ENCODE results near the gene LRRC74B.
"Not testable (repeated sequence)": the region's sequence is repeated elsewhere in the genome, so short reads cannot be mapped to it uniquely, and the experiment has no call there.

Gene LRRC74B

DNA sequence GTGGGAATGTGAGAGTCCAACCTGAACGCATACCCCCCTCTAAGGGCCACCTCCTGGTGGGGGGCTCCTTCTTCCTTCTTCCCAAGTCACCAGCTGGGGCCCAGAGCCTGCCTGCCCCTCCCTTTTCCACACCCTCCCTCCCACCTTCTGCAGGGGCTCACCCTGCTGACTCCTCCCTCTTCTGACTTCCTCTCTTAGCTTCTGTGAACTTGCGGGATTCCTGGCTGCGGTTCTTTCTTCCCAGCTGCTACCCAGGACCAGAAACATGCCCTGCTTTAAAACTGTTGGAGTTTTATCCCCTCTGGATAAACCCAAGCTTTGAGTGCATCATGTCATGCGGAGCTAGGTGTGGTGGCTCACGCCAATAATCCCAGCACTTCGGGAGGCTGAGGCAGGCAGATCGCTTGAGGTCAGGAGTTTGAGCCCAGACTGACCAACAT lies 10.2 kb downstream of the LRRC74B start:
- DNase-seq = no peak

DNA sequence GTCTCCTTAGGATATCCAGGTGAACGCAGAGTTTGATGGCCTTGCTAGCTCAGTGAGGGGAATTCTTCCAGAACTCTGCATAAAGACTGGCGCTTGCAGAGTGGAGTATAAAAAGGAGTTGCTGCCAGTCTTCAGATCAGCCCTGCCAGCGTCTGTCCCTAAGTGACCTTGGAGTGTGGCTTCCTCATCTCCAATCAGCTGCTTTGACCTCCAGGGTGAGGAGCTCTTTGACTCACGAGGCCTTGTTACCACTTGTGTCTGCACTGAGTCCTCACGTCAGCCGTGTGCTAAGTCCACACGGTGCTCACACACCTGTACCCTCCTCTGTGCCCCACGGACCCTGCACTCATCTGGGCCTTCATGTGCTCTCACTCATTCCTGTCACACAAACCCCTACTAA lies 14.6 kb downstream of the LRRC74B start:
- DNase-seq = not testable (repeated sequence)

DNA sequence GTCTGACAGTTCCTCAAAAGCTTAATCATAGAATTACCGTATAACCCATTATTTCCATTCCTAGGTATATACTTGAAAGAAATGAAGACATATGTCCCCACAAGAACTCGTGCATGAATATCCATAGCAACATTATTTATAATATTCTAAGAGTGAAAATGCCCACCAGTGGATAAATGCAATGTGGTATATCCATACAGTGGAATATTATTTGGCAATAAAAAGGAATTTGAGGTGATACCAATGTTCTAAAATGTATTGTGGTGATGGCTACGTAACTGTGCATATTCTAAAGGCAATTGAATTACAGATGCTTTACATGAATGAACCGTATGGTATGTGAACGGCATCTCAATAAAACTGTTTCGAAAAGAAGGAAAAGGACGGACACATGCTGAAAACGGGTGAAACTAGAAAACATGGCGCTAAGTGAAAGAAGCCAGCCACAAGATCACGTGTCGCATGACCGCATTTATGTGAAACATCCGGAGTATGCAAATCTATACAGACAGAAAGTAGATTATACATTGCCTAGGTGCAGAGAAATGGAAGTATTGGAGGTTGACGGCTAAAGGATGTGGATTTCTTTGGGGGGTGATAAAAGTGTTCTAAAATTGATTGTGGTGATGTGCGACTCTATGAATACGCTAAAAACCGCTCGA lies 16.0 kb downstream of the LRRC74B start:
- DNase-seq = not testable (repeated sequence)

DNA sequence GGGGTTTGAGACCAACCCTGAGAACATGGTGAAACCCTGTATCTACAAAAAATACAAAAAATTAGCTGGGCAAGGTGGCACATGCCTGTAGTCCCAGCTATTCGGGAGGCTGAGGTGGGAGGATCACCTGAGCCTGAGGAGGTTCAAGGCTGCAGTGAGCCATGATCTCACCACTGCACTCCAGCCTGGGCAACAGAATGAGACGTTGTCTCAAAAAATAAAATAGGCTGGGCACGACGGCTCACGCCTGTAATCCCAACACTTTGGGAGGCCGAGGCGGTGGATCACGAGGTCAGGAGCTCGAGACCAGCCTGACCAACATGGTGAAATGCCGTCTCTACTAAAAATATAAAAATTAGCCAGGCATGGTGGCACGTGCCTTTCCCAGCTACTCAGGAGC lies 18.7 kb downstream of the LRRC74B start:
- DNase-seq = not testable (repeated sequence)

DNA sequence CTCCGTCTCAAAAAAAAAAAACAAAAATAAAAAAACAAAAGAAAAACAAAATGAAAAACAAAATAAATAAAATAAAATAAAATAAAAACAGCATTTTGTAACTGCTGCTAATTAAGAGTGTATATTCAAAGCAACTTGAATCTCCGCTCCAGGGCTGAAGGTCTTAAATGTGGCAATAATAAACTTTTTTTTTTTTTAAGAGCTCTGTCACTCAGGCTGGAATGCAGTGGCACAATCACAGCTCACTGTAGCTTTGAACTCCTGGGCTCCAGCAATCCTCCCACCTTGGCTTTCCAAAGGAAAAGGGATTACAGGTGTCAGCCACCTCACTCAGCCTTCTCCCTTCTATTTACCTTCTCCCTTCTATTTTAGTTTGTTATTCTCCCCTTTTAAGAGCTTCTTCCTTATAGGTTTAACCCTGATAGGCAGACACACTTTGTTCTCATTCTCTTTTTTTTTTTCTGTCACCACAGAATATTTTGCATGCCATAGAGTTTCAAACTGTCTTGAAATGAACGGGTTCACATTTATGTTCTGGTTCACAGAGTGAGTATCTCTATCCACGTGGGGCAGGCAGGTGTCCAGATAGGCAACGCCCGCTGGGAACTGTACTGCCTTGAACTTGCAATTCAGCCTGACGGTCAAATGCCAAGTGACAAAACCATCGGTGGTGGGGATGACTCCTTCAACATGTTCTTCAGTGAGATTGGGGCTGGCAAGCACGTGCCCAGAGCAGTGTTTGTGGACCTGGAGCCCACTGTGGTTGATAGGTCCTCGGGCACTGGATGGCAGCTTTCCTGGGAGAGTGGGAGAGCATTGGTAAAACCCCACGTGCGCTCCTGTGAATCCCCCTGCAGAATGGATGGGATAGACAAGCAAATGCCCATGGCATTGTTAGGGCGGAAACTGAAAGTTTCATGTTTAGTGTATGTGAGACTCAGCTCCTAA lies 19.4 kb downstream of the LRRC74B start:
- DNase-seq = no peak

DNA sequence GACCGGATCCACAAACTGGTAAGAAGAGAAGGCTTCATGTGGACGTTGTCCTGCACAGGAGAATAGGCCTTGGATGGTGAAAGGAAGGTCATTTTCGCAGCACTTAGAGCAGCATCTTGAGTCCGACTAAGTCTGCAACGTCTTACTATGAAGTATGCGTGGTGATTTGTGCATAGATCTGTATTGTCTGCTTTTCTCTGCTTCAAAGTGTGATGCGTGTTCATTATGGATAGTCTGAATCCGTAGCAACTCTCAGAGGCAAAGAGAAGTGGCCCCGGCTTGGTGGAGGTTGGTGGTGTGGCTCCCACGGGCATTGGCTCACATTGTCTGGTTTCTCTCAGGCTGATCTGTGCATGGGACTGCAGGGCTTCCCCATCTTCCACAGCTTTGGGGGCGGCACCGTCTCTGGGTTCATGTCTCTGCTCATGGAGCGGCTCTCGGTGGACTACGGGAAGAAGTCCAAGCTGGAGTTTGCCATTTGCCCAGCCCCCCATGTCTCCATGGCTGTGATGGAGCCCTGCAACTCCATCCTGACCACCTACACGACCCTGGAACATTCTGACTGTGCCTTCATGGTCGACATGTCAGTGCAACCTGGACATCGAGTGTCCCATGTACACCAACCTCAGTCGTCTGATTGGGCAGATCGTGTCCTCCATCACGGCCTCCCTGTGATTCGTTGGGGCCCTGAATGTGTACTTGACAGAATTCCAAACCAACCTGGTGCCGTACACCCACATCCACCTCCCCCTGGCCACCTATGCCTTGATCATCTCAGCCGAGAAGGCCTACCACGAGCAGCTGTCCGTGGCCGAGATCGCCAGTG lies 21.5 kb downstream of the LRRC74B start:
- no peak for DNase-seq

DNA sequence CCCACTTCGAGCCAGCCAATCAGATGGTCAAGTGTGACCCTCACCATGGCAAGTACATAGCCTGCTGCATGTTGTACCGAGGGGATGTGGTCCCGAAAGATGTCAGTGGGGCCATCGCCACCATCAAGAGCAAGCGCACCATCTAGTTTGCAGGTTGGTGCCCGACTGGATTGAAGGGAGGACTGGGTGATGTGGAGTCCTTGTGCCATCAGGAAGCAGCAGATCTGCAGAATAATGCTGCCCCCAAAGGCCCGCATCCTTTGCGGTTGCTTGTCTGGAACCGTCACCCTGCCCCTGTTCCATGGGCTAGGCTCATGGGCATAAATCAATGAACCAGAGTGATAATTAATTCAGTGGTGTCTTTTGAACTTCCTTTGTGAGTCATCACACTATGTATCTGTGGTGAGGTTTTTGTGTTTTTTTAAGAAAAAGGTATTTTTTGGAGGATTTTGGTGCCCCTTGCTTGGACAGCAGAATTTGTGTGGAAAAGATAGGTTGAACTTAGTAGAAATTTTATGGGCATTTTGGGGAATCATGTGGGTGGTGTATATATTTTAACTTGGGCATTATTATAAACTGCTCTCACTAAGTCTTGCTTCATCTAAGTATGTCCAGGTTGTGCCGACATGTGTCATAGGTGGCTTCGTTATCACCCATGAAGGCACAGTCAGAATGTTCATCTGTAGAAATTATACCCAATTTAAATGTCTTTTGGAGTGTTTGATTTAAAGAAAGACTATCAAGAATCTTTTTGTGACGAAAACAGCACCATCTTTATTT lies 22.3 kb downstream of the LRRC74B start:
- DNase-seq = no peak

DNA sequence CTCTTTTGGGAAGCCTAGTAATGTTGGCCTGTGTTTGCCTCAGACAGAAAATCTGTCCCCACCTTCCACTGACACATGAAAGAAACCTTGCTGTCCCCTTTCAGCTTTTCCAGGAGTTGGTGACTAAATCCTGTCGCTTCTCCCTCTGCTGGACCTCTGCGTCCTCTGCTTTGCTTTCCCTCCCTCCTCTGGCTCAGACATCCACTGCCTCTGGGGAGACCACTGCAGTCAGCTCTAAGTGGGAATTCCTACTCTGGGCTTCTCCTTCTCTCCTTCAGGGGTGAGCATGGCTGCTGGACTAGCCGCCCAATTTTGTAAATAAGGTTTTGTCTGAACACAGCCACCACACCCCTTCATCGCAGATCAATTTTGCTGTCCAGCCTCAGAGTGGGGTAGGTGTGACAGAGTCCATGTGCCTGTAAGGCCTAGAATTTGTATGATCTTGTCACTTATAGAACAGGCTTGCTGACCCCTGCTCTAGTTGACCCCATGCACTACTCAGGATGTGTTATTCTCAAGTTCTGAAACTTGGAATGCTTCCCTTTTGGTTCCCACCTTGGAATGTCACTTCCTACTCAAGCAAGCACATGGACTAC lies 23.0 kb downstream of the LRRC74B start:
- DNase-seq = no peak

DNA sequence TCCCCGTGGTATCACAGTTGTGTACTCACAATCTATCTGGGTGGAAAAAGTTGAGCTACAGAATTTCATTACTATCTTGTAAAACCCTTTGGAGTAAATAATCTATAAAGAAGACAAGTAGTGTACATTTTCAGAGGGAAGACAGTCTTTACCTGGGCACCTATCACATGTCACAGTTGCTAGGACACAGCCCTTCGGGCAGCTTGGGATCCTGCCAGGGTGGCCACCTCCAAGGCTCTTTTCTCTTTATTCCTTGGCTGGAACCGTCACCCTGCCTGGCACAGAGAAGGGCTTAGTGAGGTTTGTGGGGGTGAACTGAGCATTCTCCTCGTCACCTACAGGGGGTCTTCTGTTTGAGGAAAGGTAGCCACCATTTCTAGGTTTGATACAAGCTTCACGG lies 23.6 kb downstream of the LRRC74B start:
- DNase-seq = no peak

DNA sequence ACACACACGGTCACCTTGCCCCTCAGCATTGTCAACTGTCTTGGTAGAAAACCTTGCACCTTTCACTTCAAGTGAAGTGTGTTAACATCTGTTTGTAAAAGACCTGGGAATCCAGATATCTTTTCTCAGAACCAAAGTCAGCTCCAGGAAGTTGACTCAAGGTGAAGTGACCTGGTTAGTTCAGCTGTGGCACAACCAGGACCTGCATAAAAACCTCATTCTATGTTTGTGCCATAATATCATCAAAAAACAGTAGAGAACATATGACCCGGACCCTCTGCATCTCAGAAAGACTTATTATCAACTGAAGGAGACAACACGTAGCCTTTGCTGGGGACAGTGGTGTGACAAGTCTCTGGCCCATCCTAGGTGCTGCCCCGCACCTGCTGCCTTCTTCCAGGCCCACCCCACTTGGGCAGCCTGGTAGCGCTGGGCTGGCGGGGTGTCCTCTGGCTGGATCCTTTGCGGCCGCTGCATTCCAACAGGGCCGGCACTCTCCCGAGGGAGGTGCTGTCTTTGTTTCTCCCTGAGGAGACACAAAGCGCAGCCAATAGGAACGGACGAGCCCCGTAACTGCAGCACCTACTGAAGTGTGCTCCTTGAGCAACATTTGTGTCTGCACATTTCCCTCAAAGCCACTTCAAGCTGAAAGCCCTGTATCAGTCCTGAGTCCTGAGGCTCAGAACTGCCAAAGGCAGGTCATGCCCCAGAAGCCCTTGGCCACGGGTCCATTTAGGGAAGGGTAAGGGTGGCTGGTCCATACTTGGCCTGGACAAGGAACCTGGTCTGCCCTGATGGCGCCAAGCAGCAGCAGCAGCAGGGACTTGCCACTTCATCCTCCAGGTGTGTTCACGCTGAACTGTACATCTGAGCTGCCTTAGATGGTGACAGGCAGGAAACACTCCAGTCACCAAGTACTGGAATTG lies 25.2 kb downstream of the LRRC74B start:
- no peak for DNase-seq

DNA sequence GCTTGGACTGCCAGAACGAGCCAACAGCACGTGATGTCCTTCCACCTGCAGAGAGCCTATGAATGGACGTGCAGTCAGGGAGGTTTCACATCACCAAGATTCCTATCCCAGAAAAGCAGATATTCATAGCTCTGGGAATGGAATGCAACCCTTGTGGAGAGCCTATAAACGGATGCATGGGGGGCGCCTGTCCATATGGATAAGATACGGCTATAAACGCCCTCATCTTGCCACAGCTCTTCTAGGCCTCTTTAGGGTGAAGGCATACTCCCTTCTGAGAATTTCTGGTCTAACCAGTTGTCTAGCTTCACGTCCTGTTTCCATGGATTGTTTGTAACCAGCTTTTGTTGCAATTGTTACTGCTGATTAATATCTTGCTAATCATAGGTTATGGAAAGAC lies 26.1 kb downstream of the LRRC74B start:
- not testable (repeated sequence) for DNase-seq

DNA sequence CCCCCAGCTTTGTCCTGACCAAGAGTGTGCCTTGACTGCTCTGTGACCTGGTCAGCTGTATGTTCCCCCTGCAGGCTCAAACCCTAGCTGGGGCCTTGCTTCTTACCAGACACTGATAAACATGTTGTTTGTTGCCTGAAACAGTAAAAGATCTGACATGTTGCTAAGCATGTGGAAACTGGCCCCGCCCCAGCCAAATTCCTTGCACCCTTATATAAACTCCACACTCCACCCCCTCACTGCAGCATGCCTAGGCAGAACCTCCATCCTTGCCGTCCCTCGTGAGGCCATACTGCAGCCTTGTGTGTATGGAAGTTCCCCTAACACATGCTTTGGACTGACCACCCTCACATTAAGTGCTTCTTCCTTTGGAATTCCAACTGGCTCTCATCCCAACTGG lies 27.3 kb downstream of the LRRC74B start:
- DNase-seq = no peak

DNA sequence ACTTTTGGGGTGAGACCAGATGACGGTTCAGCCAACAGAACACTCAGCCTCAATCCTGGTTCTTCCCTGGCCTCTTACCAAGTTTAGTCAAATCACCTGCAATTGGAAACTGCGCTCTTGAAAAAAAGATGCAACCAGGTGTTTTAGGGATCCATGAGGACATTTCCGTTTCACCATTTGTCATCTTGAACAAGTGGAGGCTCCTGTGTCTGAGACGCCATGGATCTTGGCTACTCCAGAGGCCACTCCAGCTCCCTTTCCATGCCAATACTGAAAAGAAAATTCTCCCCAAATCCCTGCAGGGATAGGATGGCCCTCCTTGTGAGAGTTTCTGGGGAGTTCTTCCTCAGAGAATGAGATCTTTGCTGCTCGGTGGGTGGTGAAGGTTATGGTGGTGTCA lies 27.7 kb downstream of the LRRC74B start:
- no peak for DNase-seq

DNA sequence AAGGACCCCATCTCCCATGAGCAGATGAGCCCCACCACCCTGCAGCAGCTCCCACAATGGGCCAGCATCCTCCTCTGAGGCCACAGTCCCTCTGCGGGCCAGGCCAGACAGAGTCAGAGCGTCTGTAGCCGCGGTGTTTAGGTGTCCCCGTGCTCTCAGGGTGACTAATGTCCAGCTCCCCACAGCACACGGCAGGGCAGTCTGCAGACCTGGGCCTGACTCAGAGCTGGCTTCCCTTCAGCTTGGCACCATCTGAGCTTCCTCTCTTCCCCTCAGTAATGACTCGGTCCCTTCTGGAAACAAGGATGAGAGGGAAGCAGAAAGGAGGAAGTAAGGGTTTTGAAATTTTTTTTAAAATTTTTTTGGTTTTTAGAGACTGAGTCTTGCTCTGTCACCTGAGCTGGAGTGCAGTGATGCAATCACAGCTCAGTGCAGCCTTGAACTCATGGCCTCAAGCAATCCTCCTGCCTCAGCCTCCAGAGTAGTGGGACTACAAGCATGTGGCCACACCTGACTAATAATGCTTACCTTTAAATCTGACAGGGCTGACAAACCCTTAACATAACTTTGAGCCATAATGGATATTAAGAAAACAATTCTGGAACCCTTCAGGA lies 28.5 kb downstream of the LRRC74B start:
- no peak for DNase-seq

DNA sequence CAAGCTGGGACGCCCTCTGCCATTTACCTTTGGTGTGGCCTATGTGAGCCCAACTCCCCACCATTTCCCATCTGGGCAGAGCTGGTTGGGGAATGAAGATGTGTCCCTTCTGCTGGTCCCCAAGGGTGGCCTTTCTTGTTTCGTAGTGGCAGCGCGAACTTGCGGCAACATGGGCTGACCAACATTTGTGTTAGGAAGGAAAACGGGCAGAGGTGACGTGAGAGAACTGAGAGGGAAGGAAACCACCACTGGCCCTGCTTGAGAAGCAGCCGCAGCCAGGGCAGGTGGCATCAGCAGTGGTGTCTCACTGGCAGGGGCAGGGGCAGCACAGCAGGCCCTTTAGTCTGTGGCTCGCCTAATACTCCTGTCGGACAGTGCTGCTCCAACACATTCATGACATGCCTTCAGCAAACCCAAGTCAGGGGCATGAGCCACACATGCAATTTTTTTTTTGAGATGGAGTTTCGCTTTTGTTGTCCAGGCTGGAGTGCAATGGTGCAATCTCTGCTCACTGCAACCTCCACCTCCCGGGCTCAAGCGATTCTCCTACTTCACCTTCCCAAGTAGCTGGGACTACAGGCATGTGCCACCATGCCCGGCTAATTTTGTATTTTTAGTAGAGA lies 29.9 kb downstream of the LRRC74B start:
- no peak for DNase-seq

DNA sequence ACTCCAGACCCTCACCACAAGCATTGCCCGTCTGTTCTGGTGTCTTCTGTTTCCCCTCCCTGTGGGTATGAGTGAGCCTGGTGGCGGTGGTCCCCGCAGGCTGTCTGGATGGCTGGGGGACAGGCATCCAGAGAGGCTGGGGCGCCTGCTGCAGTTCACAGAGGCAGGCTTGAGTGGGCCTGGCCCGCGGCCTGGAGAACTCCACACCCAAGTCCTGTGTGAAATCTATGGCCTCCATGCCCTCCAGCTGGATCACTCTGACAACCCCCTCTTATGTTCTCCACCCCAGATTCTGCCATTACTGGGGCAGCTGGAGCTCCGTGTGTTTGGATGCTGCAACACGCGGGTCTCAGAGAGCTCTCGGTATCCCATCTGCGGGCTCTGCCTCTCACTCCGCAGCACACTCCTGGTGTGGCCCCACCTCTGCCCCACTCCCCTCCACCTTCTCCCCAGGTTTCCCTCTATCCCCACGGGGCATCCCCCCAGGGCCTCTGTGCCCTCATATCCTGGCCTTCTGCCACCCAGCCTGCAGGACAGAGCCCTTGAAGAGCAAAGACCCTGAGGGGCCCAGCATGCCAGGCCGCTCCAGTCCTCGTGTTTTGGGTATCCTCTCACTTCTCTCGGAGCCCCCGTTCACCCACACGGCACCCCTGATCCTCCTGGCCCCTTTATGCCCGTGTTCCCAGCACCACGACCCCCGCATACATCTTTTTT lies 31.3 kb downstream of the LRRC74B start:
- no peak for DNase-seq

DNA sequence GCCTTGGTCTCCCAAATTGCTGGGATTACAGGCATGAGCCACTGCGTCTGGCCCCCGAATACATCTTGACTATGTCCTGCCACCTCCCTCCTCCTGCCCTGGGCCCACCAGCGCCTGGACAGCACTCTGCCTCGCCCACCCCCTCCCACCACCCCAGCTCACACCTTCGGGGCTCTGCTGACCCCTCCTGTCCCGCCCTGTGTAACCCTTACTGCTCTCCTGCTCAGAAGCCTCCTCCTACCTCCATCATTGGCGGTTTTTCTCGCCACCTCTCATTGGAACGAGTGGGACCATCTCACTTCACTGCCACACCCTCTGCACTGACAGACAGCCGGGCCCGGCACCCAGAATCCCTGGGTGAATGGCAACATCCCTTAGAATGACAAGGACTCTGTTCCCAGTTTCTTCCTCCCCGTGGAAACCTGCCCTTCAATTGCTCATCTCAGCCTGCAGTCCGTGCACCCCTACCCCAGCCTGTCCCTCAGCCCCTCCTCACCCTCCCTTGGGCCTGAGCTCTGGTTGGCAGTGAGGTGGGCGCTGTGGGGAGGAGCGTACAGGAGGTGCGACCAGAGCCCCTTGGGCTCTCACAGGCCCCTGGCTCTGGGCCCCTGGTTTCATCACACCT lies 32.2 kb downstream of the LRRC74B start:
- no peak for DNase-seq

DNA sequence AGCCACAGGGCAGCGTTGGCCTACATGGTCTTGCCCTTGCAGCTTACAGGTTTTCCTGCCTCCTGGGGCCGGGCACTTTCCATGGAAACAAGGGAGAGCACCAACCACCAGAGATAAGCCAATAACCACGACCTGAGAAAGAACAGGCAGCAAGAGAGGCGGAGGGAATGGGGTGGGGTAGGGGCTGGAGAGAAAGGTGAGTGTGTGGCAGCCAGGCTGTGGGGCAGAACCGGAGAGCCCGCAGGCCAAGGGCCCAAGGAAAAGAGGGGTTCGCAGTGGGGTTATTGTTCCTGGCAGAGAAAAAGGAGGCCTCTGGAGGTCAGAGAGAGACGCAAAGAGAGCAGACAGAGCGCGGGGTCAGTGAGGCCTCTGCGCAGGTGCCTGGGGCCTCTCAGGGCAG lies 33.2 kb downstream of the LRRC74B start:
- no peak for DNase-seq

DNA sequence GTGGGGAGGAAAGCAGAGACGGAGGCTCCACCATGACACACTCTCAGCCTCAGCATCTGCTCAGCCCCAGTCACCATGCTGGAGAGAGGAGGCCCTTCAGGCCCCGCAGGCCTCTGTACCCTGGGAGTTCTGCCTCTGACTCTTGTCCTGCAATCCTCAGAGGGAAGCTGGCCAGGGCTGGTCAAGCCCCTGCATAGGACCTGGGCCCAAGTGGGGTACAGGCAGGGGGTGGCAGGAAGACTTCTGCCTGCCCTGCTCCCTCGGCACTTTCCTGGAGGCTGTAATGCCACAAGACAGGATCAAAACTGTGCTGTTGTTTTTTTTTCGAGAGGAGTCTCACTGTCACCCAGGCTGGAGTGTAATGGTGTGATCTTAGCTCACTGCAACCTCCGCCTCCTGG lies 33.7 kb downstream of the LRRC74B start:
- DNase-seq = no peak

Measured in activated CD4-positive, alpha-beta T cell treated with anti-CD3 and anti-CD28 coated beads, Interleukin-2, Interleukin-6, amounts not matched to agents 100 ng/mL and 50 ng/mL, durations not matched to agents 16 hours and 8 hours (primary cell).